RWPE2 (cell line): ENCODE results near the gene EML1.

Experiments used
- ATAC-seq: fragments of 200-7000 bp; cut with Tn5 transposase; 3 replicates; pipeline ENCODE4 v1.9.1; 2021; ENCODE audit warnings: low read depth
- DNase-seq: peaks from one replicate; pipeline ENCODE4 v3.0.0-alpha.2; 2020; ENCODE audit warnings: low spot score
- H3K27ac ChIP-seq: fragments of 450-650 bp; 2 replicates; pipeline ENCODE4 v1.5.1; 2017; ENCODE audit warnings: mild to moderate bottlenecking; ENCODE audit not compliant: poor library complexity, severe bottlenecking
- H3K27me3 ChIP-seq: fragments of 250-450 bp; sonication (Bioruptor Pico); 2 replicates; pipeline ENCODE4 v1.5.1; 2021; ENCODE audit warnings: mild to moderate bottlenecking, moderate library complexity; ENCODE audit not compliant: insufficient read depth, poor library complexity, severe bottlenecking
- H3K36me3 ChIP-seq: fragments of 250-450 bp; sonication (Bioruptor Pico); 2 replicates; pipeline ENCODE4 v1.5.1; 2020; ENCODE audit warnings: low read depth, mild to moderate bottlenecking, moderate library complexity
- H3K4me1 ChIP-seq: fragments of 250-450 bp; sonication (Bioruptor Pico); 2 replicates; pipeline ENCODE4 v1.5.1; 2021; ENCODE audit warnings: mild to moderate bottlenecking, moderate library complexity; ENCODE audit not compliant: insufficient read depth, poor library complexity, severe bottlenecking
- H3K4me3 ChIP-seq: fragments of 250-450 bp; sonication (Bioruptor Pico); 2 replicates; pipeline ENCODE4 v1.5.1; 2021; ENCODE audit warnings: mild to moderate bottlenecking, moderate library complexity; ENCODE audit not compliant: severe bottlenecking
- H3K9me3 ChIP-seq: fragments of 250-450 bp; sonication (Bioruptor Pico); 2 replicates; pipeline ENCODE4 v1.5.1; 2021; ENCODE audit warnings: mild to moderate bottlenecking, moderate library complexity; ENCODE audit not compliant: severe bottlenecking
- TF ChIP-seq, protein P1 (sequence below): fragments of 450-650 bp; IDR thresholded peaks from one replicate; pipeline ENCODE4 v1.5.1; 2017; ENCODE audit warnings: mild to moderate bottlenecking, moderate library complexity; ENCODE audit not compliant: poor library complexity, severe bottlenecking

EML1 gene

DNA sequence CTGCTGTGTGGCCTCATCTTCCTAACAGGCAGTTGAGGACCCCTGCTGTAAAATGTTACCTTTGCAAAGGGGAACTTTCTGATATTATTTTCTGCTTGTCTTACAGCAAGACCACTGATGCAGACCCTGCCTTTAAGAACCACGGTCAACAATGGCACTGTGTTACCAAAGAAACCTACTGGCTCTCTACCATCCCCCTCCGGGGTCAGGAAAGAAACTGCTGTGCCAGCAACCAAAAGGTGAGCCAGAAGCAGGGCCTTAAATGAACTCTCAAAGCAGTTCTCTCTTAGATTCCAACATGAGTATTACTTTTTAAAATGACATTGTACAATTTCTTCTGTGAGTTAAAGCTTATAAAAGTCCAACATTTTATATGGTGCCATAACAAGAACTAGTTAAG lies 72.2 kb downstream of the EML1 start:
- no peaks in the 10 kb centered on the region for H3K4me1 ChIP-seq
- DNase-seq (no peak), ATAC-seq (no peak)
- no peaks in the 10 kb centered on the region for H3K36me3 ChIP-seq
- H3K9me3 ChIP-seq = no peaks in the 10 kb centered on the region
- H3K27ac ChIP-seq = no peak overlapping the region
- no peak overlapping the region for H3K4me3 ChIP-seq
- H3K27me3 ChIP-seq = peaks cover 3% of the 10 kb centered on the region
- TF ChIP-seq, protein P1, sequence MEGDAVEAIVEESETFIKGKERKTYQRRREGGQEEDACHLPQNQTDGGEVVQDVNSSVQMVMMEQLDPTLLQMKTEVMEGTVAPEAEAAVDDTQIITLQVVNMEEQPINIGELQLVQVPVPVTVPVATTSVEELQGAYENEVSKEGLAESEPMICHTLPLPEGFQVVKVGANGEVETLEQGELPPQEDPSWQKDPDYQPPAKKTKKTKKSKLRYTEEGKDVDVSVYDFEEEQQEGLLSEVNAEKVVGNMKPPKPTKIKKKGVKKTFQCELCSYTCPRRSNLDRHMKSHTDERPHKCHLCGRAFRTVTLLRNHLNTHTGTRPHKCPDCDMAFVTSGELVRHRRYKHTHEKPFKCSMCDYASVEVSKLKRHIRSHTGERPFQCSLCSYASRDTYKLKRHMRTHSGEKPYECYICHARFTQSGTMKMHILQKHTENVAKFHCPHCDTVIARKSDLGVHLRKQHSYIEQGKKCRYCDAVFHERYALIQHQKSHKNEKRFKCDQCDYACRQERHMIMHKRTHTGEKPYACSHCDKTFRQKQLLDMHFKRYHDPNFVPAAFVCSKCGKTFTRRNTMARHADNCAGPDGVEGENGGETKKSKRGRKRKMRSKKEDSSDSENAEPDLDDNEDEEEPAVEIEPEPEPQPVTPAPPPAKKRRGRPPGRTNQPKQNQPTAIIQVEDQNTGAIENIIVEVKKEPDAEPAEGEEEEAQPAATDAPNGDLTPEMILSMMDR = no peak

GRCh38 chr14:99870617-99871016 lies 77.4 kb downstream of the EML1 start:
- peaks cover 21% of the 10 kb centered on the region for H3K27me3 ChIP-seq
- H3K4me3 ChIP-seq = no peak overlapping the region
- TF ChIP-seq, protein P1 = no peak
- no peaks in the 10 kb centered on the region for H3K4me1 ChIP-seq
- no peak overlapping the region for H3K27ac ChIP-seq
- no peaks in the 10 kb centered on the region for H3K36me3 ChIP-seq
- DNase-seq = no peak
- ATAC-seq = no peak
- H3K9me3 ChIP-seq = no peaks in the 10 kb centered on the region

DNA sequence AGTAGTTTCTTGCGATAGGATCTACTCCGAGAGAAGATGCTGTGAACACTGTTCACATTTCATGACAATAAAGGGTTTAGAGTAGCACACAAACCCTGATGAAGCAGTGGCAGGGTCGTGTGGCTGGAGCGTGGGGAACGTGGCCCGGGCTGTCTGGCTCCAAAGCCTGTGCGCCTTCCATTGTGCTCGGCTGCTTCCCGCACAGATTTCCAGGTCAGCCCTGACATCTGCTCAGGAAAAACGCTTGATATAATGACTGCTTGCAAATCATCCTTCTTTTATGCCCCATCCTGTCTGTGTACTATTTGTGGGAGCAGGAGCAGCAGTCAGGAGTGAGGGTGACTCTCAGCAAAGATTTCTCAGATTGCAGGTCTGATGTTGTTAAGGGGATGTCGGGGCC lies 78.6 kb downstream of the EML1 start:
- Histone ChIP-seq H3K4me3 (no peak overlapping the region), H3K36me3 (no peaks in the 10 kb centered on the region), H3K27me3 (peaks cover 21% of the 10 kb centered on the region), H3K4me1 (no peaks in the 10 kb centered on the region), H3K27ac (no peak overlapping the region), H3K9me3 (no peaks in the 10 kb centered on the region)
- ATAC-seq = no peak
- TF ChIP-seq, protein P1 = no peak
- no peak for DNase-seq

DNA sequence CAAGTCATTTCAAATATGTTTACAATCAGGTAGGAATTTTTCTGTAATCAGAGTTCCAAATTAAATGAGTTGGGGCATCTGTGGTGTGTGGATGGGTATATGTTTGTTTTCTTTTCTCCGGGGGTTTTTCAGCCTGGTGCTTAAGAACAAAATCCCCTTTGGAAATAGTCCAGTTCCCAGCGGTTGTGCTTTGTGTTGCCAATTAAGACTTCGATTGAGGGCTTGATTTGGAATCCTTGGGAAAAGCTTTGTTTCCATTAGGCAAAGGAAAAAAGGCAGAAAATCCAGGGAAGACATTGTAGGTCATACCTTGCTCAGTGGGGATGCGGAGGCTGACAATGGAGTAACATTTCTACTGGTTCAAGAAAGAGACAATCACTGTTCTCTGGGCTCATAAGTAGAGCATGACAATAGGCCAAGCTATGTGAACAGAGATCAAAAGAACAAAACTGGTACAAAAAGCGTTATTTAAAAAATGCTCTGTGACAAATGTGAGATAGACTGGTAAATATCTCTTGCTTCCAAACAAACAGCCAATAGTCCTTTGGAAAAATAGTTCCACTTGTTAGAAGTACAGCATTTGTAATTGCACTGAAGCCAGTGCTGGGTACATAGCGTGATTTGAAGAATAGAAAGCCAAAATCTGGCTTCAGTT lies 79.7 kb downstream of the EML1 start:
- Histone ChIP-seq H3K27ac (no peak overlapping the region), H3K36me3 (no peaks in the 10 kb centered on the region), H3K9me3 (no peaks in the 10 kb centered on the region), H3K4me1 (no peaks in the 10 kb centered on the region), H3K27me3 (peaks cover 21% of the 10 kb centered on the region), H3K4me3 (no peak overlapping the region)
- ATAC-seq = no peak
- TF ChIP-seq, protein P1 = no peak
- no peak for DNase-seq

DNA sequence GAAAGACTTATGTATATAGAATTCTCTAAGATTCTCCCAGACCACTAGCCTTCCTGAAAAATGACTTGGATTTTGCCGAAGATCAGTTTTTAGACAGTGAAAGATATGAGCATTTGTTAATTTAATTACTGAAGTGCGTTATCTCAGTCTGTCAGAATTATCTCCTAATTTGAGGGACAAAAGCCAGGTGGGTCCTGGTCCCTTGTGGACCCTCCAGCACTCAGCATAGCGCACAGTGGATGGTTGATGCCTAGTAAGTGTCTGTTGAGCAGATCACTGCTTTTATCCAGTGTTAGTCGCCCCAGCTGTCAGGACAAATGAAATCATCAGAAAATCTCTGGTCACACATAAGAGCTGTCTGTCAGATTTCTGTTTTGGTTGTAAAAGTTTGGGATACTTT lies 80.4 kb downstream of the EML1 start:
- ATAC-seq = no peak
- Histone ChIP-seq H3K4me3 (no peak overlapping the region), H3K27me3 (peaks cover 18% of the 10 kb centered on the region), H3K27ac (no peak overlapping the region), H3K4me1 (no peaks in the 10 kb centered on the region), H3K9me3 (no peaks in the 10 kb centered on the region), H3K36me3 (no peaks in the 10 kb centered on the region)
- TF ChIP-seq, protein P1 = no peak
- no peak for DNase-seq
